Body of pancreas (tissue), 4 donors: ENCODE data around the gene CCR4. TPM values are rescaled to one million over a fixed set of nuclear protein-coding genes. Genes with fewer than 3 reads are reported as not detected.

ENCODE experiments used
- ATAC-seq: fragments of 150-250 bp; one replicate; pipeline ENCODE4 v1.9.1; 2016
- DNase-seq, 4 donors: peaks; one replicate each; pipeline ENCODE4 v3.0.0-alpha.2; 2019
- H3K27ac ChIP-seq, 4 donors: fragments of 200-600 bp; sonication (generic); 1 replicate in 3 of 4; 2 replicates in 1 of 4; pipeline versions ENCODE4 v1.5.1 to v1.6.1; 2016 to 2019; ENCODE audit warnings: mild to moderate bottlenecking in 1 of 4, mixed read lengths in 1 of 4, moderate library complexity in 1 of 4
- H3K27me3 ChIP-seq, 2 donors: fragments of 200-600 bp; sonication (generic); one replicate each; pipeline ENCODE4 v1.6.0; 2016; ENCODE audit warnings: mild to moderate bottlenecking in 1 of 2
- H3K36me3 ChIP-seq, 2 donors: fragments of 200-600 bp; sonication (generic); replicated peaks in 1 of 2; 2 replicates each; pipeline ENCODE4 v1.5.1; 2016; ENCODE audit warnings: low read depth in 2 of 2; ENCODE audit not compliant: insufficient read depth in 1 of 2
- H3K4me1 ChIP-seq: fragments of 200-600 bp; sonication (generic); one replicate; pipeline ENCODE4 v1.6.0; 2016
- H3K4me3 ChIP-seq, 2 donors: fragments of 200-600 bp; sonication (generic); 1 replicate in 1 of 2; 2 replicates in 1 of 2; pipeline ENCODE4 v1.5.1; 2016 to 2019
- H3K9me3 ChIP-seq, 3 donors: fragments of 200-600 bp; sonication (generic); 1 replicate in 2 of 3; 2 replicates in 1 of 3; pipeline ENCODE4 v1.5.1; 2016
- POLR2A ChIP-seq, 3 donors: fragments of 450-650 bp; IDR thresholded peaks; one replicate each; pipeline ENCODE4 v1.6.1; 2016; ENCODE audit warnings: antibody characterized with exemption in 3 of 3, mild to moderate bottlenecking in 2 of 3
- WGBS, 2 donors: methylation state at CpG; one replicate each; pipeline ENCODE4 v1.1.5; 2017; 5-methylcytosine and 5-hydroxymethylcytosine counted together
- intact Hi-C: fragments of 100-400 bp; cut with DNase I; formaldehyde crosslinking; loops from one replicate; pipeline ENCODE4 v1.15.1; 2023
- total RNA-seq, 2 donors: library from RNA; depleted of rRNA; stranded (reverse); fragments of >200 nt; gene quantifications; one replicate each; pipeline ENCODE4 v1.1.0, GENCODE V29; 2016
- TF ChIP-seq, protein P1 (sequence below), 7 experiments: fragments of 450-650 bp in 4 of 7; fragments of 200-600 bp in 3 of 7; sonication (generic) in 3 of 7; IDR thresholded peaks; one replicate each; pipeline ENCODE4 v1.5.1; 2016 to 2019; ENCODE audit warnings: antibody characterized with exemption in 7 of 7

The CCR4 gene
- total RNA-seq, 2 donors from 2014 or later, result not detected

- no peaks in the 10 kb centered on the region for H3K27me3 ChIP-seq
- 87 to 100% methylated on average over 1 of the region's 1 CpG for WGBS, 2 donors
- ATAC-seq (no peak), DNase-seq (no peak)
- H3K27ac ChIP-seq, result no peak overlapping the region
- no peaks in the 10 kb centered on the region for H3K36me3 ChIP-seq
- intact Hi-C loops, result no loop called here
- no peak overlapping the region for H3K4me3 ChIP-seq
- H3K9me3 ChIP-seq, result no peaks in the 10 kb centered on the region
- TF ChIP-seq, protein P1, sequence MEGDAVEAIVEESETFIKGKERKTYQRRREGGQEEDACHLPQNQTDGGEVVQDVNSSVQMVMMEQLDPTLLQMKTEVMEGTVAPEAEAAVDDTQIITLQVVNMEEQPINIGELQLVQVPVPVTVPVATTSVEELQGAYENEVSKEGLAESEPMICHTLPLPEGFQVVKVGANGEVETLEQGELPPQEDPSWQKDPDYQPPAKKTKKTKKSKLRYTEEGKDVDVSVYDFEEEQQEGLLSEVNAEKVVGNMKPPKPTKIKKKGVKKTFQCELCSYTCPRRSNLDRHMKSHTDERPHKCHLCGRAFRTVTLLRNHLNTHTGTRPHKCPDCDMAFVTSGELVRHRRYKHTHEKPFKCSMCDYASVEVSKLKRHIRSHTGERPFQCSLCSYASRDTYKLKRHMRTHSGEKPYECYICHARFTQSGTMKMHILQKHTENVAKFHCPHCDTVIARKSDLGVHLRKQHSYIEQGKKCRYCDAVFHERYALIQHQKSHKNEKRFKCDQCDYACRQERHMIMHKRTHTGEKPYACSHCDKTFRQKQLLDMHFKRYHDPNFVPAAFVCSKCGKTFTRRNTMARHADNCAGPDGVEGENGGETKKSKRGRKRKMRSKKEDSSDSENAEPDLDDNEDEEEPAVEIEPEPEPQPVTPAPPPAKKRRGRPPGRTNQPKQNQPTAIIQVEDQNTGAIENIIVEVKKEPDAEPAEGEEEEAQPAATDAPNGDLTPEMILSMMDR (IDR thresholded peaks at IDR 0.05), result no peak
- no peak for TF ChIP-seq POLR2A (IDR thresholded peaks at IDR 0.05)
- H3K4me1 ChIP-seq, result no peaks in the 10 kb centered on the region
Observed at GRCh38 chr3:32973982-32974381, 22.5 kb downstream of the CCR4 start.

DNA sequence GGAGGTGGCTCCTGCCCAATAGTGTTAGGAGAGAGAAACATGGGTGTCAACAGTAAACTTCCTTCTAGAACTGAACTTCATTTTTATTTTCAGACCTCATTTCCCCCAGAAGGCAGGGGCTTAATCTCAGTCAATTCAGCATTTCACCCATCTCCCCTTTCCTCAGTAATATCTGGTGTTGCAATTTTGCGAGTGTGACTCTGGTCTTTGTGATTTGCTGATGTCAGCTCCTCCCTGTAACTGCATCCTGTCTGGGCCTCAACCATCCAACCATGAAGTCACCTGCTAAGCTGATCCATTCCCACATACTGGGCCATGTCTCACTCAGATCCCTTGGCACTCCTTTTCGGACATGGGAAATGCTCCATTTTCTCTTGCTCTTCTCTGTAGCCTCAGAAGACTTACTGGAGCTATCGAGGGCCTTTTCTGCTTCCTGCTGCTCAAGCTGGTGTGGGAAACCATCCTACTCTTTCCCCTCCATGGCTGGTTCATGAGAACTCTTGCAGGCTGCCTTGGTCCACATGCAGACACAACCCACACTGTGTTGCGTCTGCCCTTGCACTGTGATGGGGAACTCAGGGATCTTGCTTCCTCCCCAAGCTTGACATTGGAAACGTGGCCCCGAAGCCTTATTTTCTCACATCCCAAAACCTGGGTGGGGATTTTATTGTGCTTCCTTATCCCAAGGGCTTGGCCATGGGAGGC, 24.6 kb downstream of the CCR4 start:
- no peak for ATAC-seq
- no peak for TF ChIP-seq POLR2A (IDR thresholded peaks at IDR 0.05)
- TF ChIP-seq, protein P1 (IDR thresholded peaks at IDR 0.05), result no peak

GRCh38 chr3:32977861-32978260, 26.4 kb downstream of the CCR4 start:
- intact Hi-C loops, result no loop called here
- WGBS, 2 donors, result 55 to 60% methylated on average over 10 of the region's 10 CpGs
- no peak overlapping the region for H3K4me3 ChIP-seq
- H3K27me3 ChIP-seq, result no peaks in the 10 kb centered on the region
- no peak for DNase-seq
- ATAC-seq, result no peak
- H3K36me3 ChIP-seq, result no peaks in the 10 kb centered on the region
- TF ChIP-seq, protein P1 (IDR thresholded peaks at IDR 0.05), result no peak
- TF ChIP-seq POLR2A (IDR thresholded peaks at IDR 0.05), result no peak
- H3K27ac ChIP-seq, result no peak overlapping the region
- H3K4me1 ChIP-seq, result no peaks in the 10 kb centered on the region
- H3K9me3 ChIP-seq, result no peaks in the 10 kb centered on the region

More for the DNA sequence above, 24.6 kb downstream of the CCR4 start:
- Histone ChIP-seq H3K4me3 (no peak overlapping the region), H3K27ac (no peak overlapping the region), H3K36me3 (no peaks in the 10 kb centered on the region), H3K27me3 (no peaks in the 10 kb centered on the region), H3K9me3 (no peaks in the 10 kb centered on the region), H3K4me1 (no peaks in the 10 kb centered on the region)
- 73 to 81% methylated on average over 6 of the region's 6 CpGs for WGBS, 2 donors
- intact Hi-C loops, result no loop called here
- DNase-seq, result no peak

- no peaks in the 10 kb centered on the region for H3K9me3 ChIP-seq
- 72 to 77% methylated on average over 5 of the region's 5 CpGs for WGBS, 2 donors
Observed at GRCh38 chr3:32978331-32978730, 26.9 kb downstream of the CCR4 start.

More at GRCh38 chr3:32978331-32978730, 26.9 kb downstream of the CCR4 start:
- no peak overlapping the region for H3K4me3 ChIP-seq
- no peak for ATAC-seq
- no peaks in the 10 kb centered on the region for H3K36me3 ChIP-seq
- no peaks in the 10 kb centered on the region for H3K27me3 ChIP-seq
- no peak for TF ChIP-seq POLR2A (IDR thresholded peaks at IDR 0.05)
- TF ChIP-seq, protein P1 (IDR thresholded peaks at IDR 0.05), result no peak
- intact Hi-C loops, result no loop called here
- H3K27ac ChIP-seq, result no peak overlapping the region
- DNase-seq, result no peak
- no peaks in the 10 kb centered on the region for H3K4me1 ChIP-seq
